MCF 10A (cell line): Measurements from ENCODE around the gene SH3BP5. TPM values are rescaled to one million over a fixed set of nuclear protein-coding genes. Genes with fewer than 3 reads are reported as not detected.

Experiments used
- BruUV-seq: library from RNA; stranded (reverse); fragments of 400-500 nt; replicated peaks from 2 replicates; lab custom pipeline; 2021; lab: Mats Ljungman, UMichigan
- CTCF ChIA-PET: fragments of 300-600 bp; sonication (Branson Sonifier 250); formaldehyde crosslinking; extraction: SDS; loops from one replicate; lab custom pipeline; 2021; ENCODE audit warnings: antibody characterized with exemption, inconsistent platforms; lab: Yijun Ruan, JAX
- POLR2A ChIA-PET: fragments of 300-600, 350-650 bp; sonication (Branson Sonifier 250); formaldehyde crosslinking; extraction: SDS; loops from one replicate; lab custom pipeline; 2020; ENCODE audit warnings: antibody characterized with exemption, inconsistent platforms; lab: Yijun Ruan, JAX
- DNase-seq: peaks from one replicate; pipeline ENCODE4 v3.0.0-alpha.2; 2018; ENCODE audit not compliant: unreplicated experiment
- H3K27ac Mint-ChIP-seq: one replicate; pipeline ENCODE4 v1.8.0; 2022; ENCODE audit warnings: mild to moderate bottlenecking, low read depth, mixed read lengths; ENCODE audit not compliant: unreplicated experiment
- H3K27me3 Mint-ChIP-seq: one replicate; pipeline ENCODE4 v1.8.0; 2022; ENCODE audit warnings: mixed read lengths; ENCODE audit not compliant: insufficient read depth, unreplicated experiment
- H3K36me3 Mint-ChIP-seq: one replicate; pipeline ENCODE4 v1.8.0; 2022; ENCODE audit warnings: mild to moderate bottlenecking, moderate library complexity, mixed read lengths; ENCODE audit not compliant: insufficient read depth, unreplicated experiment
- H3K4me1 Mint-ChIP-seq: one replicate; pipeline ENCODE4 v1.8.0; 2022; ENCODE audit warnings: mixed read lengths; ENCODE audit not compliant: insufficient read depth, unreplicated experiment
- H3K4me3 Mint-ChIP-seq: one replicate; pipeline ENCODE4 v1.8.0; 2022; ENCODE audit warnings: mild to moderate bottlenecking, moderate library complexity, mixed read lengths; ENCODE audit not compliant: unreplicated experiment
- H3K9me3 Mint-ChIP-seq: one replicate; pipeline ENCODE4 v1.8.0; 2022; ENCODE audit warnings: mixed read lengths; ENCODE audit not compliant: unreplicated experiment
- CTCF ChIP-seq: fragments of 200-600 bp; IDR thresholded peaks from one replicate; pipeline ENCODE4 v1.8.0; 2022; ENCODE audit warnings: antibody characterized with exemption, mild to moderate bottlenecking; ENCODE audit not compliant: unreplicated experiment
- intact Hi-C: fragments of 100-400 bp; cut with micrococcal nuclease; formaldehyde crosslinking; loops from 2 replicates; pipeline ENCODE4 v1.14.1; 2022
- total RNA-seq: library from RNA; stranded (reverse); gene quantifications from 2 replicates; pipeline ENCODE4 v1.2.3, GENCODE V29; 2022

SH3BP5 gene
- total RNA-seq, 1 experiment from 2014 or later, result 8.8 TPM

GRCh38 chr3:15295506-15295905 lies 36.9 kb downstream of the SH3BP5 start:
- H3K27me3 Mint-ChIP-seq, result no peaks in the 10 kb centered on the region
- peaks cover 8% of the 10 kb centered on the region for H3K4me1 Mint-ChIP-seq
- H3K27ac Mint-ChIP-seq, result no peak overlapping the region
- no peak for DNase-seq
- ChIA-PET CTCF (interaction anchor here (0.7 to 1.1 kb wide), 4 partner anchors 11 to 35 kb away, joined by 3 read pairs; no protein-coding TSS in a partner anchor), POLR2A (interaction anchor here (0.8 to 1.4 kb wide), 3 partner anchors 15 to 119 kb away, joined by 3 to 4 read pairs (median 4); no protein-coding TSS in a partner anchor)
- no peak overlapping the region for H3K4me3 Mint-ChIP-seq
- intact Hi-C loops, result no loop called here
- no peaks in the 10 kb centered on the region for H3K36me3 Mint-ChIP-seq
- BruUV-seq, result no TSS peak
- H3K9me3 Mint-ChIP-seq, result no peaks in the 10 kb centered on the region
- no peak for TF ChIP-seq CTCF

GRCh38 chr3:15294929-15295328 lies 37.5 kb downstream of the SH3BP5 start:
- TF ChIP-seq CTCF, result no peak
- H3K27ac Mint-ChIP-seq, result no peak overlapping the region
- no peaks in the 10 kb centered on the region for H3K27me3 Mint-ChIP-seq
- no peaks in the 10 kb centered on the region for H3K36me3 Mint-ChIP-seq
- CTCF ChIA-PET, result interaction anchor here (0.6 to 0.9 kb wide), 4 partner anchors 25 to 54 kb away, joined by 3 read pairs; no protein-coding TSS in a partner anchor
- POLR2A ChIA-PET, result interaction anchor here (0.8 to 1.4 kb wide), 3 partner anchors 15 to 120 kb away, joined by 3 to 4 read pairs (median 4); no protein-coding TSS in a partner anchor
- peaks cover 7% of the 10 kb centered on the region for H3K4me1 Mint-ChIP-seq
- no peak overlapping the region for H3K4me3 Mint-ChIP-seq
- DNase-seq, result no peak
- no TSS peak for BruUV-seq
- H3K9me3 Mint-ChIP-seq, result no peaks in the 10 kb centered on the region
- intact Hi-C loops, result no loop called here

GRCh38 chr3:15292765-15293522 lies 39.4 kb downstream of the SH3BP5 start:
- POLR2A ChIA-PET, result interaction anchor here (1.1 kb wide), 1 partner anchor 17 kb away, joined by 6 read pairs; no protein-coding TSS in a partner anchor

More at GRCh38 chr3:15292765-15293522, 39.4 kb downstream of the SH3BP5 start:
- Mint-ChIP-seq H3K27ac (no peak overlapping the region), H3K36me3 (no peaks in the 10 kb centered on the region), H3K4me1 (peaks cover 4% of the 10 kb centered on the region), H3K4me3 (no peak overlapping the region), H3K9me3 (no peaks in the 10 kb centered on the region), H3K27me3 (no peaks in the 10 kb centered on the region)
- intact Hi-C loops, result no loop called here
- peak; percentile 43 for DNase-seq
- no peak for TF ChIP-seq CTCF
- CTCF ChIA-PET, result interaction anchor here (0.6 to 1.1 kb wide), 4 partner anchors 40 to 91 kb away, joined by 3 to 4 read pairs (median 3); partner anchors contain the start of gene SH3BP5
- no TSS peak for BruUV-seq
